GM12865 (cell line): ENCODE results near the gene AHSG.

Source experiments
- DNase-seq: peaks from one replicate; pipeline ENCODE4 v3.0.0; 2010; ENCODE audit warnings: low read depth
- H3K4me3 ChIP-seq: 2 replicates; pipeline ENCODE4 v1.5.1; 2011; ENCODE audit warnings: mild to moderate bottlenecking, low read depth, low read length, control low read depth
- TF ChIP-seq, protein P1 (sequence below): IDR thresholded peaks from 2 replicates; pipeline ENCODE4 v1.5.1; 2011; ENCODE audit warnings: low read length, control low read depth, low read depth, inconsistent platforms; ENCODE audit not compliant: insufficient read depth; ENCODE audit errors: missing control alignments

Gene AHSG

GRCh38 chr3:186639778-186640472, 27.1 kb downstream of the AHSG start, which contains the start of gene FETUB:
Gene FETUB, plus strand, starts transcription at chr3:186640399. Its CDS starts 62 bp downstream, at chr3:186640461.
- TF ChIP-seq, protein P1, sequence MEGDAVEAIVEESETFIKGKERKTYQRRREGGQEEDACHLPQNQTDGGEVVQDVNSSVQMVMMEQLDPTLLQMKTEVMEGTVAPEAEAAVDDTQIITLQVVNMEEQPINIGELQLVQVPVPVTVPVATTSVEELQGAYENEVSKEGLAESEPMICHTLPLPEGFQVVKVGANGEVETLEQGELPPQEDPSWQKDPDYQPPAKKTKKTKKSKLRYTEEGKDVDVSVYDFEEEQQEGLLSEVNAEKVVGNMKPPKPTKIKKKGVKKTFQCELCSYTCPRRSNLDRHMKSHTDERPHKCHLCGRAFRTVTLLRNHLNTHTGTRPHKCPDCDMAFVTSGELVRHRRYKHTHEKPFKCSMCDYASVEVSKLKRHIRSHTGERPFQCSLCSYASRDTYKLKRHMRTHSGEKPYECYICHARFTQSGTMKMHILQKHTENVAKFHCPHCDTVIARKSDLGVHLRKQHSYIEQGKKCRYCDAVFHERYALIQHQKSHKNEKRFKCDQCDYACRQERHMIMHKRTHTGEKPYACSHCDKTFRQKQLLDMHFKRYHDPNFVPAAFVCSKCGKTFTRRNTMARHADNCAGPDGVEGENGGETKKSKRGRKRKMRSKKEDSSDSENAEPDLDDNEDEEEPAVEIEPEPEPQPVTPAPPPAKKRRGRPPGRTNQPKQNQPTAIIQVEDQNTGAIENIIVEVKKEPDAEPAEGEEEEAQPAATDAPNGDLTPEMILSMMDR: no peak
- no peak for DNase-seq
- H3K4me3 ChIP-seq: no peak within 1 kb of the TSS

DNA sequence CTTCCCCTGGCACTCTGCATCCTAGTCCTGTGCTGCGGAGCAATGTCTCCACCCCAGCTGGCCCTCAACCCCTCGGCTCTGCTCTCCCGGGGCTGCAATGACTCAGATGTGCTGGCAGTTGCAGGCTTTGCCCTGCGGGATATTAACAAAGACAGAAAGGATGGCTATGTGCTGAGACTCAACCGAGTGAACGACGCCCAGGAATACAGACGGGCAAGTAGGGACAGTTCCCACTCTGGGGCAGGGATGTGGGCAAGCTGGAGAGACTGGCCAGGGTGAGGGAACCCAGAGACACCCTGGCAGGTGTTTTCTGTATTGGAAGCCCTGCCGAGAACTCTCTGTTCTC, 27.6 kb downstream of the AHSG start:
- no peak for DNase-seq
- no peak overlapping the region for H3K4me3 ChIP-seq
- TF ChIP-seq, protein P1: no peak

GRCh38 chr3:186640929-186641328, 28.1 kb downstream of the AHSG start:
- DNase-seq: no peak
- TF ChIP-seq, protein P1: no peak
- H3K4me3 ChIP-seq: no peak overlapping the region

DNA sequence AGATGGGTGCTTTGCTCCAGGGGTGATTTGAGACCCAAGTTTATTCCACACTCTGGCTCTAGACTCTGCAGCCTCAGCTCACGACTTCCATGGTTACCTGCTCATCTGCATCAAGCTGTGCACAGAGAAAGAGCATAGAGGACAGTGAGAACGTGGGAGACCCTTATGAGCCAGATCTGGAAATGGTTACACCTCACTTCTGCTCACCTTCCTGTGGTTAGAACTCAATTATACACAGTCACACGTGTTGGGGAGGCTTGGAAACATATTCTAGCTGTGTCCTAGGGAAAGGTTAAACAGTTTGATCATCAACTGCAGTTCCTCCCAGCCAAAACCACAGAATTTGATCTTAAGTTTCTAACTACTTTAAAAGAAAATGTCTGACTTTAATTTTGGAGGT, 29.2 kb downstream of the AHSG start:
- TF ChIP-seq, protein P1: no peak
- no peak for DNase-seq
- H3K4me3 ChIP-seq: no peak overlapping the region

DNA sequence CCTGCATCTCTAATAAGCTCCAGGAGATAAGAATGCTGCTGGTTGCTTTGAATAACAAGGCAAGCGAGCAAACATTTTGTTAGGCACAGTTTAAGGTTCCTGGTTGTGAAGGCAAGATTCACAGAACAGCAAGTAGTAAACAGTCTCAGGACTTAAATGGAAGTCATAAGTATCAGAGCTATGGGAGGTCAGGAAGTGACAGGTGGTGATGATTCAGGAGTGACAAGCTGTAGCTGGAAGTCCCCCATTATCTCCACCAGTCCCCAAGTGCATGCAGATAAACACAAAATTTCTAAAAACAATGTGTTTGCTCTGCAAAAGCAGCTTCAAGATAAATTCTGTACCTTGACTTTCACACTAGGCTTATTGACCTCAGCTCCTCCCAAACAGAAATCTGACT, 30.6 kb downstream of the AHSG start:
- TF ChIP-seq, protein P1: no peak
- peak; percentile 54 for DNase-seq
- no peak overlapping the region for H3K4me3 ChIP-seq

DNA sequence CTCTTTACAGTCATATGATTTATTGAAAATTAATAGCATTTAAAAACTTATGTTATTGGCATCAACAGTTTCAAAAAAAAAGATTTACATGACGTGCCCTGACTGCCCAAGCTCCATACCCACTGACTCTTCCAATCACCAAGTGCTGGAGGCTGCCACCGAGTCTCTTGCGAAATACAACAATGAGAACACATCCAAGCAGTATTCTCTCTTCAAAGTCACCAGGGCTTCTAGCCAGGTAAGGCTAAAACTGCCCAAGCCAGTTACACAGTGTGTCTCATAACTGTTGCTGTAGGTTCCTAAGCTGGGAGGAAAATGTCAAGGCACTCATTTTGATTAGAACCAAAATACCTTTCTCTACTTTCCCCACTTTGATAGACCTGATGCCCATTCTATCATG, 31.8 kb downstream of the AHSG start:
- no peak for DNase-seq
- no peak overlapping the region for H3K4me3 ChIP-seq
- TF ChIP-seq, protein P1: no peak

DNA sequence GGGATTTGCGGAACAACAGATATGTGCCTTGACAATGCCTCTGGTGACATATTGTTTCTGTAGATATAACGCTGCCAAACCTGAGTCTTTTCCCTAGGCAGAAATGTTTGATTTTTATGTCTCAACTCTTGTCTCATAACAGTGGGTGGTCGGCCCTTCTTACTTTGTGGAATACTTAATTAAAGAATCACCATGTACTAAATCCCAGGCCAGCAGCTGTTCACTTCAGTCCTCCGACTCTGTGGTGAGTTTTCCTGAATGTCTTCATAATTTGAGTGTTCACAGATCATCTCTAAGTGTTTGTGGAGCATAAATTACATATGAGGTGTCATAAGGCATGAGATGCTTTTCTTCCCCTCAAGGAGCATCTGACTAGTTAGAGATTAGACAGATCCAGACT, 33.2 kb downstream of the AHSG start:
- no peak for DNase-seq
- H3K4me3 ChIP-seq: no peak overlapping the region
- TF ChIP-seq, protein P1: no peak
